HG03565 (cell line): Measurements from ENCODE around the gene TEX2.

Experiments used
- ATAC-seq: cut with Tn5 transposase; IDR thresholded peaks from one replicate; pipeline ENCODE4 v1.9.1; 2021; ENCODE audit warnings: mild to moderate bottlenecking, moderate library complexity; ENCODE audit not compliant: unreplicated experiment

TEX2 gene

GRCh38 chr17:64165347-64165746 is 97.7 kb downstream of the TEX2 start:
- ATAC-seq: no peak

DNA sequence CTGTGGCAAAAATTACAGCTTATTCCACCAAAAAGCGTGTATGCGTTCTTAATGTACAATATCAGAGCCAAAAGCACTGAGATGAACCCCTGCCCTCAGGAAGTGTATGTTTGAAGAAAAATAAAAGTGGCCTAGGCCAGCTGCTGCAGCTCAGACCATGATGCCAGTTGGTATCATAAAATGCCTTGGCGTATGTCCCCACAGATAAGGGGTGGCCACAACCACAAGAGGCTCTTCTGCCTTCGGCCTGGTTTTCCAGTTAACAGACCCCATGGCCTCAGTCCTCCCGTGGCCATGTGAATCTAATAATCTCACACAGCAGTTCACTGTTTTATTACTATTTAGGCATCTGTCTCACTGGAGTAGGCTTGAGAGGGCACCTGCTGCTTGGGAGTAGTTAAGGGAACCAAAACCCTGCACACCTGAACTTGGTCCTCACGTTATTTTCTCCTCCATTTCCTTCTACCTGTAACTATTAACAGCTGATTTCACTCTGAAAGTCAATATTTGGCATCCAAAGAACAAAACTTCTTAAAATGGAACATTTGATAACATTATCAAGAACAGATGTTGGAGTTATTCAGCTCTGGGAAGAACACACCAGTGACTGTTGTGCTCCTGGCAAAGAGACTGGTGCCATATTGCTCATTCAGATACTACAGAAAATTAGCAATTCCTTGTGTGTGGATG is 98.3 kb downstream of the TEX2 start:
- no peak for ATAC-seq

- no peak for ATAC-seq
These were observed 99.6 kb downstream of the TEX2 start for GRCh38 chr17:64163468-64163867.

DNA sequence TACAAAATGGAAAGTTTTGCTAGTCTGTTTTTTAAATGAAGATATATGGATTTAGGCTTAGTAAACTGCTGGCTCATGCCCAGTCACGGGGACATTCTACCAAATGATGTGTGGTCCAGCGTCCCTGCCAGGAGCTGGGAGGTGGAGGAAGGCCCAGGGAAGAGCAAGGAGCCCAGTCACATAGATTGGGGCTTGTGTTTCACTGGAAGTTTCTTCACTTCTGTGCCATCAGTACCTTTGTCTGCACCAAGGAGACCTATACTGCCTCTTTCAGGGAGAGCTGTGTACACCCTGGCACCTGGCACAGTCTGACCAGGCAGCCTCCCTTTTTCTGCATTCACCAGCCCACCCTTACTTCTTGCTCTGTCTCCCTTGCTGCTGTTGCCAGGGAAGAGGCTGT is 100.5 kb downstream of the TEX2 start:
- ATAC-seq: no peak

DNA sequence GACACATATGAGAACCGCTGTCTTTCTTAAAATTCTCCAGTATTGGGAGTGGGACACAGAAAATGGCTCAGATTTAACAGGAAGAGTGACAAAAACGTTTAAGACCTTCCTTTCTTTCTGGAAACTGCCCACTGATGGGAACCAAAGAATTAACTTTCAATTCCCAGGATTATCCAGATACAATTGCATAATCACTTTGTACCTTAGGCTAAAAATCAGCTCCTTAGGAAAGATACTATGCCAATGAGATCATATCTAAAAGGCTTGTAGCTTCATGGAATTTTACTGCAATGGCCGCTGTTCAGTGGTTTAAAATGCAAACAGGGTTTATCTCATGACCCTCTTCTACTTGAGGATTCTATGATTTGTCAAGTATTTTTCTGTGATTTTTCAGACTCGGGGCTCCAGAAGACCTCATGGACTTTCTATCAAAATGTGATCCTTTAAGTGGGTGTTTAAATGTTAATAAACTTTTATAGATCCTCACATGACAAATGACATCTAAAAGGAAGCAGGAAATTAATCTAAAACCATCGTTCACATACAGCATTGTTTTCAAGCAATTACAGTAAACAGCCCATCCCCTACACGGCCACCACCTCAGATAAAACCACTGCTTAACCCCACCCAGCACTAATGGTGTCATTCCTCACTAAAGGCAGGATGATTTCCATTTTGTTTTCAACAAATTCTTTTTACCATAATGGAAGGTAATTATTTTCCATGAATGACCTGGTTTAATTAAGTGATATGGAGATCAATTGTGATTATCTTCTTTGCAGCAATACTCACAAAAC is 101.5 kb downstream of the TEX2 start:
- no peak for ATAC-seq

- ATAC-seq: no peak
These were observed 102.7 kb downstream of the TEX2 start for GRCh38 chr17:64160378-64160777.

DNA sequence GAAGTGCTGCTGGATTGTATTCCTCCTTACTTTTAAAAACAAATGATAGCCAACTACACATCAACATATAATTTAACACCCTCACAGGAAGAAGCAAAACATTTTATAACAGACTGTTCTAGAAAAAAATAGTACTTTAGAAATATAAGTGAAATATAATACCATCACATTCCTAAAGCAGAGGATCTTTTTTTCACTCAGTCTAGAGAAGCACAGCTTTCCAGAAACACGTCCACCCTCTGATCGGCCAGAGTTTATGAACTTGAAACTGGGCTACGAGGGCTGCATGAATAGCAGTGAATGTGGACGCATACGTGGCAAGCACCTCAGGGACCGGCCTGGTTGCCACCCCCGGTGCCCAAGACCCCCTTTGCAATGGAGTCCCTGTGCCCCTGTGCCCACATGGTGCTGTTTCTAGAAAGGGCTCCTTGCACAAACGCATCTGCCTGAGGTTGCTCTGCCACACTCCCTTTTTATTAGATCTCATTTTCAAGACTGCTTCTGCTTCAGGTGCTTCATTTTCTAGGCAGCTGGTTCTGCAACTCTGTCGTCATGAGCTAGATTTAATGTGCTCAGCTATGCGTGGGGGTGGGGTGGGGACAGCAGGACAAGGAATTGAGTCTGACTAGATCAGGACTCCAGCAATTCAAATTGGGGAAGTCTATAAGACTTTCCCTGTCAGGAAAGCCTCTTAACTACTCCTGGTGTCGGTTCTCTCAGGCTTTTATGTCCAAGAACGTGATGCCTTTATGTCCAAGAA is 104.0 kb downstream of the TEX2 start:
- no peak for ATAC-seq

- ATAC-seq: no peak
These were observed 104.7 kb downstream of the TEX2 start for GRCh38 chr17:64158406-64158805.

DNA sequence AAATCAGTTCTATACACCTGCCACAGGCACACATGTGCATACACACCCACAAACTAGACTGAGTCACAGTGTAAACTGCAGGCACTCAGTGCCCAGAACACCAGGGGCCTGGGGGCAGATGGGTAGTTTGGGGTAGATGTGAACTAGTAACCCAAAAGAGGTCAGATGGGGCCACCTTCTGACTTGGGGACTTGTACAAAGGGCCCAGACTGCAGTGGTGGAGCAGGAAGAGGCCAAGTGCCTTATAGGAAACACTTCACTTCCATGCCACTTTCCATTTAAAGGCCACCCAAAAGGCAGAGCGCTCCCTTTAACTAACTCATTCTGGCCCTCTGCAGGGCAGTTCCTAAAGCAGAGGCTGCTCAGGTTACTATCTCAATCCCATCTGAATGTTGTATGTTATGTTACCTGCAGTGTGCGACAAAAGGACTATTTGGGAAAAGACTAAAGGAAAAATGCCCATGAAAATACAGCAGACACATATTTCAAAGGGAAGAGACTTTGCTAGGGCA is 105.3 kb downstream of the TEX2 start:
- no peak for ATAC-seq

DNA sequence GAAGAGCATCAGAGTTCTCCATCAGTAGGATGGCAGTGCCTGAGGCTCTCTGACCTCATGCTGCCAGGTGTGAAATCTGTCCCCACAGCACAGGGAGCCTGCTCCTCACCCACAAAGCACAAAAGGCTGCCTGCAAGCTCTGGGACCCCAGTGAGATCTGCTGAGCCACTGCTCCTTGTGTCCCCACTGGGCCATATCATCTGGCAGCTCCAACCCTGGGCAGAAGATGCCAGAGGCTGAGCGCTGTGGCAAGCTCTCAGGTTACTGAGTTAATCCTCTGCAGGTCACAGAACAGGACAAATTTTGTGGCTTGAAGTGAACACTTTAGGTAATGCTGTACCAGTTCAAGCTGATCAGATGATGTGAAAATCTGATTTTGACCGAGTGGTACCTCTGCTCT is 106.4 kb downstream of the TEX2 start:
- no peak for ATAC-seq

GRCh38 chr17:64155751-64156544 is 107.1 kb downstream of the TEX2 start:
- ATAC-seq: no peak

- no peak for ATAC-seq
These were observed 107.9 kb downstream of the TEX2 start for GRCh38 chr17:64155129-64155528.

DNA sequence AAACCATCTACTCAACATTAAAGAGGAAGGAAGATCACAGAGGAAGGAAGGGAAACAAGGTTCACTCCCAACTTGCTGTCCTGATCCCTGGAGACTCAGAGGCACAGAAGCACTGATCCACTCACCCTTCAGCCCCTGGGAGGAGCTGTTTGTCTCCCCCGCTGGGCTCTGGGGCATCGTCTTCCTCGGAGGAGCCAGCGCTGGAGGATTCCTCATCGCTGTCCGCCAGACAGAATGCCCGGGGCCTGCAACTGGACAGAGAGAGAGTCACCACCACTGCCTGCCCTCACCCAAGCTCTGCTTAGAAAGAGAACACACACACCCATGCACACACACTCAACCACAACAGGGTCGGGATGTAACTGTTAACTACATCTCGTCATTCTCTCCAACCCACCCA is 108.3 kb downstream of the TEX2 start:
- no peak for ATAC-seq

GRCh38 chr17:64154313-64154695 is 108.8 kb downstream of the TEX2 start:
- no peak for ATAC-seq

DNA sequence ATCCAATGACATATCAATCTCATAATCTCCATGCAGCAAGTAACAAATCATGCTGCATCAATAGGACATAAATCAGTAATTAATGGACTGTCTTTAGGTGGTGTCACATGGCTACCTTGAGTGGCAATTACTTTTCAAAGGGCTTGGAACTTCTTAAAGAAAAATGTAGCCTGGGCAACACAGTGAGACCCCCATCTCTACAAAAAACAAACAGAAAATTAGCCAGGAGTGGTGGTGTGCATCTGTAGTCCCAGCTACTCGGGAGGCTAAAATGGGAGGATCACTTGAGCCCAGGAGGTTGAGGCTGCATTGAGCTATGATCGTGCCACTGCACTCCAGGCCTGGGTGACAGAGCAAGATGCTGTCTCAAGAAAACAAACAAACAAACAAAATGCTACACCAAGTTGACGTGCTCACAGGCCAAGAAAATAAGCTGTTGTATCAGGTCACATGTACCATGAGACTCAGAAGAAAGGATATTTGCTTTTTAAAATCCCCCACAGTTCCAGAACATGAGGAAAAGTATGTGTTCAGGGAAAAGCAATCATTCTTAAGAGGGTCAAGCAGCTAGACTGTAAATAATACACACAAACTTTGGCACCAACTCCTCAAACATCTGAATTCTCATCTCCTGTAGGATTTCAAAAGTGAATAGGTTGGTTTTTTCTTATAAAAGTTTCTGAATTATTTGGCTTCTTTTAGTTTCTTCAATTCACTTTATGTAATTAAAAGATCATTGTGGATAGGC is 109.3 kb downstream of the TEX2 start:
- ATAC-seq: no peak

DNA sequence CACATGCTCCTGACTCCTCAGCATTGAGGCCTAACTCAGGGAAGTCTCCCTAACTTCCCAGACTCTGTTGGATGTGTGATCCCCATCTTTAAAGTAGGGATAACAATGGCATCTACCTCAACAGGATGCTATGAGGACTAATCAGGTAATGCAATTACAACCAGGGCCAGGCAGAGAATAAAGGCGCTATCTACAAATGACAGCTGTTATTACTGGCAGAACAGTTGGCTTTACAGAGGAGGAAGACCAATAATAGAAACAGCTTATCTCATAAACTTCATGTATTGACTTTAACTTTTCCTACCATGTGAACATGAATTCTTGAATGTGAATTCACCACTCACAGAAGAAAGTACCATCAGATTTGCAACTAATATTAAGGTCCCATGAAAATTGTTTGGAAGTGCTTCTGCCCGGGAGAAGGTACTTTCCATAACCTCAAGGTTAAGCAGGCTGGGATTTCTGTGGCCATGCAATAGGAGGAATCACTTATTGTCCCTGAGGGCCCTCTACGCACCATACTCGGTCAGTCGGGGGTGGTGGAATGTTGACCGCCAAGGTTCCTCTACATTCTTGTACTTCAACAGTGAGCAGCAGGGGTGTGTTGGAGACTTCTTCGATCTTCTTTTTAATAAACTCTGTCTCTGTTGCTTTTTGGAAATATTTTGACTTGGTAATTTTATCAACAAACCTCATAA is 110.5 kb downstream of the TEX2 start:
- no peak for ATAC-seq

GRCh38 chr17:64151016-64151368 is 112.1 kb downstream of the TEX2 start:
- no peak for ATAC-seq

GRCh38 chr17:64150237-64151015 is 112.6 kb downstream of the TEX2 start:
- ATAC-seq: no peak

GRCh38 chr17:64149196-64149595 is 113.9 kb downstream of the TEX2 start:
- ATAC-seq: no peak
